OCI-LY1 (cell line): ENCODE measurements around the gene TIMMDC1.

Experiments
- H2AFZ ChIP-seq: fragments of 200-600 bp; sonication (generic), shearing (Covaris generic); 2 replicates; pipeline ENCODE4 v1.6.0; 2014; ENCODE audit warnings: antibody characterized with exemption, mild to moderate bottlenecking, low read length
- H3F3A ChIP-seq: fragments of 200-600 bp; sonication (generic), shearing (Covaris generic); 2 replicates; pipeline ENCODE4 v1.6.0; 2014; ENCODE audit warnings: mild to moderate bottlenecking, antibody characterized with exemption, low read length, moderate library complexity; ENCODE audit not compliant: insufficient read depth
- H3K27ac ChIP-seq: fragments of 200-600 bp; sonication (generic); 2 replicates; pipeline ENCODE4 v1.5.1; 2014; ENCODE audit warnings: low read length, mixed run types, mild to moderate bottlenecking, low read depth; ENCODE audit not compliant: poor library complexity, severe bottlenecking
- H3K27me3 ChIP-seq: fragments of 200-600 bp; sonication (generic); 2 replicates; pipeline ENCODE4 v1.6.0; 2014; ENCODE audit warnings: antibody characterized with exemption, mild to moderate bottlenecking, low read length, moderate library complexity; ENCODE audit not compliant: insufficient read depth
- H3K36me3 ChIP-seq: fragments of 200-600 bp; sonication (generic); 2 replicates; pipeline ENCODE4 v1.6.1; 2014; ENCODE audit warnings: mild to moderate bottlenecking, antibody characterized with exemption, low read length, moderate library complexity, mixed read lengths; ENCODE audit not compliant: insufficient read depth
- H3K4me1 ChIP-seq: fragments of 200-600 bp; sonication (generic); 2 replicates; pipeline ENCODE4 v1.5.1; 2014; ENCODE audit warnings: mild to moderate bottlenecking, low read length, moderate library complexity; ENCODE audit not compliant: insufficient read depth, severe bottlenecking
- H3K4me2 ChIP-seq: fragments of 200-600 bp; sonication (generic), shearing (Covaris generic); 2 replicates; pipeline ENCODE4 v1.6.1; 2014; ENCODE audit warnings: low read length
- H3K4me3 ChIP-seq: fragments of 200-600 bp; sonication (generic); 2 replicates; pipeline ENCODE4 v1.5.1; 2014; ENCODE audit warnings: low read length, low read depth, mild to moderate bottlenecking, mixed read lengths; ENCODE audit not compliant: poor library complexity, severe bottlenecking
- H3K79me2 ChIP-seq: fragments of 200-600 bp; shearing (Covaris generic); 2 replicates; pipeline ENCODE4 v1.6.1; 2016; ENCODE audit warnings: mixed run types, low read length, mixed read lengths; ENCODE audit not compliant: insufficient read depth
- H3K9ac ChIP-seq: fragments of 200-600 bp; sonication (generic), shearing (Covaris generic); 2 replicates; pipeline ENCODE4 v1.6.1; 2014; ENCODE audit warnings: mild to moderate bottlenecking, low read length, mixed read lengths
- H3K9me2 ChIP-seq: fragments of 200-600 bp; sonication (generic), shearing (Covaris generic); 2 replicates; pipeline ENCODE4 v1.6.1; 2014; ENCODE audit warnings: low read depth, mild to moderate bottlenecking, low read length, mixed read lengths
- H3K9me3 ChIP-seq: fragments of 200-600 bp; shearing (Covaris generic); 2 replicates; pipeline ENCODE4 v1.6.1; 2014; ENCODE audit warnings: low read length, mixed read lengths
- H4K20me1 ChIP-seq: fragments of 200-600 bp; sonication (generic), shearing (Covaris generic); 2 replicates; pipeline ENCODE4 v1.6.0; 2016; ENCODE audit warnings: mild to moderate bottlenecking, low read length; ENCODE audit not compliant: insufficient read depth
- EZH2 ChIP-seq: fragments of 200-600 bp; sonication (generic), shearing (Covaris generic); IDR thresholded peaks from 2 replicates; pipeline ENCODE4 v1.8.0; 2017; ENCODE audit warnings: borderline replicate concordance, mixed run types, mild to moderate bottlenecking, antibody characterized with exemption, low read length, moderate library complexity, mixed read lengths
- TF ChIP-seq, protein P1 (sequence below): fragments of 200-600 bp; sonication (generic), shearing (Covaris generic); IDR thresholded peaks from 2 replicates; pipeline ENCODE4 v1.5.1; 2017; ENCODE audit warnings: mild to moderate bottlenecking, antibody characterized with exemption, low read length, moderate library complexity, mixed read lengths

Gene TIMMDC1

DNA sequence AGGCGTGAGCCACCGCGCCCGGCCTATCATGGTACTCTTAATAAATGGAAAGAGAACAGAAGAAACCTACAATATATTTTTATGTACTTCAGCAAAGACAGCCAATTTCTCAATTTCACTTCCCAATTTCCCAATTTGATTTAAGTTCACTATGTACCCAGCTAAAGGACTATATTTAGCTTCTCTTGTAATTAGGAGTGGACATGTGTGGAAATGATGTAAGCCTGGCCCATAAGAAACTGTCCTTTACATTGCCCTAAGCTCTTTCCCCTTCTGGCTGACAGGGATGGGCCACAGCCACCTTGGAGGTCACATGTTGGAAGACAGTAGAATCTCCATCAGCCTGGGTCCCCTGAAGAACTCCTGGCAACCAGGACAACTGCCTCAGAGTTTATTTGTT, 41.1 kb upstream of the TIMMDC1 start:
- TF ChIP-seq EZH2: no peak
- TF ChIP-seq, protein P1, sequence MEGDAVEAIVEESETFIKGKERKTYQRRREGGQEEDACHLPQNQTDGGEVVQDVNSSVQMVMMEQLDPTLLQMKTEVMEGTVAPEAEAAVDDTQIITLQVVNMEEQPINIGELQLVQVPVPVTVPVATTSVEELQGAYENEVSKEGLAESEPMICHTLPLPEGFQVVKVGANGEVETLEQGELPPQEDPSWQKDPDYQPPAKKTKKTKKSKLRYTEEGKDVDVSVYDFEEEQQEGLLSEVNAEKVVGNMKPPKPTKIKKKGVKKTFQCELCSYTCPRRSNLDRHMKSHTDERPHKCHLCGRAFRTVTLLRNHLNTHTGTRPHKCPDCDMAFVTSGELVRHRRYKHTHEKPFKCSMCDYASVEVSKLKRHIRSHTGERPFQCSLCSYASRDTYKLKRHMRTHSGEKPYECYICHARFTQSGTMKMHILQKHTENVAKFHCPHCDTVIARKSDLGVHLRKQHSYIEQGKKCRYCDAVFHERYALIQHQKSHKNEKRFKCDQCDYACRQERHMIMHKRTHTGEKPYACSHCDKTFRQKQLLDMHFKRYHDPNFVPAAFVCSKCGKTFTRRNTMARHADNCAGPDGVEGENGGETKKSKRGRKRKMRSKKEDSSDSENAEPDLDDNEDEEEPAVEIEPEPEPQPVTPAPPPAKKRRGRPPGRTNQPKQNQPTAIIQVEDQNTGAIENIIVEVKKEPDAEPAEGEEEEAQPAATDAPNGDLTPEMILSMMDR: no peak
- Histone ChIP-seq H3K9me2 (no peaks in the 10 kb centered on the region), H3F3A (no peaks in the 10 kb centered on the region), H3K36me3 (peaks cover 92% of the 10 kb centered on the region), H4K20me1 (no peaks in the 10 kb centered on the region), H3K4me2 (no peak overlapping the region), H3K79me2 (peaks cover 4% of the 10 kb centered on the region; the same call in 1 of the 2 replicates), H2AFZ (no peak overlapping the region), H3K4me3 (no peak overlapping the region), H3K27ac (no peak overlapping the region), H3K4me1 (peaks cover 9% of the 10 kb centered on the region), H3K9me3 (no peaks in the 10 kb centered on the region), H3K9ac (no peak overlapping the region), H3K27me3 (no peaks in the 10 kb centered on the region)

DNA sequence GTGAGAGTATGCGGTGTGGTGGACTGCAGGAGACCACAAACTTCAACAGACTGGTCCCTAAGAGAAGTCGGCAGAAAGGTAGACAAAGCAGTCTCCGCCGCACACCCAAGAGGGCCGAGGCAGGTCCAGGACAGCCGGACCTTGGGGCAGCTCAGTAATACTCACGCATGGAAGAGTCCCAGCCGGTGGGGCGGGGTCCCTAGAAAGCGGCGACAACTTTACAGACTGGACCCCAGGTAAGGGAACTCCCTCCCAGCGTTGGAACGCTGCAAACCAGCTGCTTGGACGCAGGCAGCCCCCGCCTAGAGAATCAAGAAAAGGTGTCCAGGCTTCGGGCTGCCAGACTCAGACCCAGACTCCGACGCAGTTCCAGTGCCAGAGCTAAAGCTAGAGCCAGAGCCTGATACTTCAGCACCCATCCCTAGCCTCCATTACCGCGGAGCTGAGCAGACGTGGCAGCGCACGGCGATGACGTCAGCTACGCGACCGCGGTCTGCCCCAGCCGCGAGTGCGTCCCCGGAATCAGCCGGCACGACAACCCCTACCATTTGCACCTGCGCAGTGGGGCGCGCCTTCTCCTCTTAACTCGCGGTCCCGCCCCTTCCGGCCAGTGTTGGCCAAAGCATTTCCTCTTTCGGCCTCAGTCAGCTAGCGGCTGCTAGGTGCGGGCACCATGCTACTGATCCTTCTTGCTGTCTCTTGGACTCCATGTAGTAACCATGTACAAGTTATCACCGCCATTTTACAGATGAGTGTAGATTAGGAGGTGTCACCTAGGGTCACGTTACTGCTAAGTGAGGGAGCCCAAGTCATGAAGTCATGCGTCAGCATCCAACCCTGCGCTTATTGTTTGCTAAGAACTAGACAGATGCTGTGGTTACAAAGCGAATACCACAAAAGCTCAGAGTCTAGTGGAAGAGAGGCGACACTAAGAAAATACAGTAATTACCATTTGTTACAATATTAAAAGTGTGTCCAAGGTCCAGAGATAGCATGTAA, 34.9 kb upstream of the TIMMDC1 start, which contains the start of gene TMEM39A:
TSS of gene TMEM39A (minus strand) at position 445 of the 999 bp plus-strand sequence. CDS start 1,541 bp downstream, outside the sequence.
- peak within 1 kb of the TSS; percentile 87 for H3K9ac ChIP-seq
- H3K36me3 ChIP-seq: peaks cover 32% of the 10 kb centered on the region
- peak within 1 kb of the TSS; percentile 70 for H3K27ac ChIP-seq
- no peaks in the 10 kb centered on the region for H3F3A ChIP-seq
- H2AFZ ChIP-seq: no peak within 1 kb of the TSS
- H3K27me3 ChIP-seq: no peaks in the 10 kb centered on the region
- H3K4me3 ChIP-seq: peak within 1 kb of the TSS; percentile 89
- H3K9me3 ChIP-seq: no peaks in the 10 kb centered on the region
- TF ChIP-seq, protein P1: no peak
- TF ChIP-seq EZH2: no peak
- peaks cover 15% of the 10 kb centered on the region for H3K79me2 ChIP-seq
- peak within 1 kb of the TSS; percentile 85 for H3K4me2 ChIP-seq
- no peaks in the 10 kb centered on the region for H4K20me1 ChIP-seq
- H3K9me2 ChIP-seq: no peaks in the 10 kb centered on the region
- peaks cover 31% of the 10 kb centered on the region for H3K4me1 ChIP-seq

DNA sequence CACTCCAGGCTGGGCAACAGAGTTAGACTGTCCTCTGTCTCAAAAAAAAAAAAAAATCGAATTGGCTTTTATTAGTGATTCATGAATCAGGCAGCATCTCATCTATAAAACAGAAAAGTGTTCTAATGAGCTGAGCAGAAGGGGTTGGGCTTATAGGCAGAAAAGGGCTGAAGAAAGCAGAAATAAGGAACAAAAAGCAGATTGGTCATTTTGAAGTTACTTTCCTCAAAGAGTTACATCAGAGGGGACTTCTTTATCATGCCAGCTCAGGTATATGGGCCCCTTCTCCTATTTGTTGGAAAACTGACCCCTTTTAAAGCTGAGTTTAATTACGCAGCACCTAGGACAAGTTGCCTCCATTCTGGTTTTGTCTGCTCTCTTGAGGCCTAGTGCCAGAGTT, 30.3 kb upstream of the TIMMDC1 start:
- peak overlapping the region; percentile 99 for H3K4me2 ChIP-seq
- H3K36me3 ChIP-seq: peaks cover 17% of the 10 kb centered on the region; the same call in 1 of the 2 replicates
- H3K79me2 ChIP-seq: peaks cover 3% of the 10 kb centered on the region
- no peaks in the 10 kb centered on the region for H3K27me3 ChIP-seq
- peak overlapping the region; percentile 79 for H2AFZ ChIP-seq
- H3K4me1 ChIP-seq: peaks cover 33% of the 10 kb centered on the region
- TF ChIP-seq, protein P1: no peak
- no peak for TF ChIP-seq EZH2
- peak overlapping the region; percentile 61 for H3K27ac ChIP-seq
- no peaks in the 10 kb centered on the region for H3K9me3 ChIP-seq
- H4K20me1 ChIP-seq: no peaks in the 10 kb centered on the region
- H3K4me3 ChIP-seq: peak overlapping the region; percentile 96
- H3F3A ChIP-seq: no peaks in the 10 kb centered on the region
- peak overlapping the region; percentile 92 for H3K9ac ChIP-seq
- H3K9me2 ChIP-seq: no peaks in the 10 kb centered on the region
